H9 (cell line): ENCODE results near the gene CDC14A. TPM values are rescaled to one million over a fixed set of nuclear protein-coding genes. Genes with fewer than 3 reads are reported as not detected.

Source experiments
- DNase-seq: peaks from one replicate; pipeline ENCODE4 v3.0.0-alpha.2; 2017
- H2AFZ ChIP-seq: one replicate; pipeline ENCODE4 v1.6.1; 2013; ENCODE audit warnings: mild to moderate bottlenecking, low read length, control low read depth, moderate library complexity
- H2AK5ac ChIP-seq: 2 replicates; pipeline ENCODE4 v1.6.1; 2013; ENCODE audit warnings: low read length, control low read depth, mixed read lengths; ENCODE audit not compliant: insufficient read length
- H2BK120ac ChIP-seq: one replicate; pipeline ENCODE4 v1.6.1; 2013; ENCODE audit warnings: low read depth, mild to moderate bottlenecking, low read length, control low read depth, inconsistent platforms; ENCODE audit not compliant: poor library complexity, severe bottlenecking
- H2BK12ac ChIP-seq: 2 replicates; pipeline ENCODE4 v1.6.1; 2013; ENCODE audit warnings: low read length, control low read depth, mixed read lengths, low read depth; ENCODE audit not compliant: insufficient read length
- H2BK15ac ChIP-seq: 2 replicates; pipeline ENCODE4 v1.6.1; 2013; ENCODE audit warnings: low read depth, low read length, control low read depth
- H2BK20ac ChIP-seq: one replicate; pipeline ENCODE4 v1.6.1; 2013; ENCODE audit warnings: low read depth, mild to moderate bottlenecking, low read length, control low read depth, inconsistent platforms; ENCODE audit not compliant: poor library complexity, severe bottlenecking
- H2BK5ac ChIP-seq: 2 replicates; pipeline ENCODE4 v1.6.1; 2013; ENCODE audit warnings: low read length, control low read depth, mixed read lengths; ENCODE audit not compliant: insufficient read length
- H3K14ac ChIP-seq: 2 replicates; pipeline ENCODE4 v1.6.1; 2013; ENCODE audit warnings: low read length, control low read depth; ENCODE audit not compliant: insufficient read depth
- H3K18ac ChIP-seq: 2 replicates; pipeline ENCODE4 v1.6.1; 2013; ENCODE audit warnings: low read depth, mild to moderate bottlenecking, mixed read lengths, low read length, control low read depth; ENCODE audit not compliant: insufficient read length
- H3K23ac ChIP-seq: 2 replicates; pipeline ENCODE4 v1.6.1; 2013; ENCODE audit warnings: low read length, control low read depth, mixed read lengths, low read depth; ENCODE audit not compliant: insufficient read length
- H3K23me2 ChIP-seq: 2 replicates; pipeline ENCODE4 v1.6.1; 2013; ENCODE audit warnings: low read depth, mild to moderate bottlenecking, mixed read lengths, low read length, control low read depth; ENCODE audit not compliant: insufficient read length, poor library complexity, severe bottlenecking
- H3K27ac ChIP-seq: 2 replicates; pipeline ENCODE4 v1.5.1; 2013; ENCODE audit warnings: low read length, control low read depth, mixed read lengths, low read depth; ENCODE audit not compliant: insufficient read length
- H3K27me3 ChIP-seq: 2 replicates; pipeline ENCODE4 v1.6.1; 2013; ENCODE audit warnings: low read length, control low read depth, inconsistent platforms; ENCODE audit not compliant: insufficient read depth
- H3K4ac ChIP-seq: 2 replicates; pipeline ENCODE4 v1.6.1; 2013; ENCODE audit warnings: low read depth, mild to moderate bottlenecking, control low read depth, inconsistent platforms, low read length, moderate library complexity
- H3K4me1 ChIP-seq: 2 replicates; pipeline ENCODE4 v1.6.1; 2013; ENCODE audit warnings: low read length, control low read depth, inconsistent platforms; ENCODE audit not compliant: insufficient read depth
- H3K4me2 ChIP-seq: 2 replicates; pipeline ENCODE4 v1.6.1; 2013; ENCODE audit warnings: low read length, control low read depth, mixed read lengths; ENCODE audit not compliant: insufficient read length, insufficient read depth
- H3K56ac ChIP-seq: 2 replicates; pipeline ENCODE4 v1.6.1; 2013; ENCODE audit warnings: low read depth, mild to moderate bottlenecking, mixed read lengths, low read length, control low read depth; ENCODE audit not compliant: insufficient read length
- H3K79me1 ChIP-seq: 2 replicates; pipeline ENCODE4 v1.6.1; 2013; ENCODE audit warnings: low read depth, mild to moderate bottlenecking, moderate library complexity, low read length, control low read depth, inconsistent platforms; ENCODE audit not compliant: insufficient read depth, poor library complexity, severe bottlenecking
- H3K79me2 ChIP-seq: 2 replicates; pipeline ENCODE4 v1.6.1; 2013; ENCODE audit warnings: low read length, control low read depth, inconsistent platforms; ENCODE audit not compliant: insufficient read depth
- H3K9ac ChIP-seq: 2 replicates; pipeline ENCODE4 v1.6.1; 2013; ENCODE audit warnings: low read length, control low read depth, mixed read lengths; ENCODE audit not compliant: insufficient read length; ENCODE audit errors: extremely low read depth
- H3K9me3 ChIP-seq: one replicate; pipeline ENCODE4 v1.6.1; 2013; ENCODE audit warnings: low read depth, low read length, inconsistent platforms; ENCODE audit not compliant: control insufficient read depth
- H3T11ph ChIP-seq: one replicate; pipeline ENCODE4 v1.6.1; 2013; ENCODE audit warnings: mild to moderate bottlenecking, low read length, control low read depth, inconsistent platforms
- H4K20me1 ChIP-seq: one replicate; pipeline ENCODE4 v1.6.1; 2013; ENCODE audit not compliant: control insufficient read depth, insufficient read length, insufficient read depth
- H4K5ac ChIP-seq: 2 replicates; pipeline ENCODE4 v1.6.1; 2013; ENCODE audit warnings: low read depth, mild to moderate bottlenecking, mixed read lengths, low read length, control low read depth; ENCODE audit not compliant: insufficient read length
- H4K8ac ChIP-seq: replicated peaks from 2 replicates; pipeline ENCODE4 v1.6.1; 2013; ENCODE audit warnings: low read length, control low read depth, mixed read lengths, low read depth; ENCODE audit not compliant: insufficient read length
- H4K91ac ChIP-seq: 2 replicates; pipeline ENCODE4 v1.6.1; 2013; ENCODE audit warnings: low read depth, mild to moderate bottlenecking, moderate library complexity, mixed read lengths, low read length, control low read depth; ENCODE audit not compliant: insufficient read length
- H3K27ac Mint-ChIP-seq, 3 experiments: 2 replicates in 2 of 3; 3 replicates in 1 of 3; pipeline ENCODE4 v1.8.0; 2020 to 2021; ENCODE audit warnings: mixed read lengths in 3 of 3, mild to moderate bottlenecking in 1 of 3, moderate library complexity in 1 of 3
- H3K27me3 Mint-ChIP-seq: 2 replicates; pipeline ENCODE4 v1.8.0; 2021; ENCODE audit warnings: low read depth, mild to moderate bottlenecking, moderate library complexity, mixed read lengths
- H3K36me3 Mint-ChIP-seq, 3 experiments: 2 replicates in 2 of 3; 3 replicates in 1 of 3; pipeline ENCODE4 v1.8.0; 2020 to 2021; ENCODE audit warnings: low read depth in 3 of 3, mixed read lengths in 3 of 3; ENCODE audit not compliant: insufficient read depth in 1 of 3
- H3K4me1 Mint-ChIP-seq, 2 experiments: 2 replicates each; pipeline ENCODE4 v1.8.0; 2020; ENCODE audit warnings: mixed read lengths in 2 of 2
- H3K4me3 Mint-ChIP-seq, 2 experiments: 2 replicates in 1 of 2; 3 replicates in 1 of 2; pipeline ENCODE4 v1.8.0; 2020 to 2021; ENCODE audit warnings: mild to moderate bottlenecking in 2 of 2, mixed read lengths in 2 of 2, moderate library complexity in 1 of 2
- H3K9me3 Mint-ChIP-seq, 2 experiments: 2 replicates in 1 of 2; 3 replicates in 1 of 2; pipeline ENCODE4 v1.8.0; 2020; ENCODE audit warnings: mild to moderate bottlenecking in 2 of 2, mixed read lengths in 2 of 2, moderate library complexity in 1 of 2
- CTCF ChIP-seq: fragments of 200-600 bp; sonication (generic); conservative IDR thresholded peaks from 3 replicates; pipeline ENCODE4 v1.8.0; 2021; ENCODE audit warnings: antibody characterized with exemption, mild to moderate bottlenecking
- WGBS: extraction: QIAGEN DNeasy Blood & Tissue Kit; methylation state at CpG from one replicate; pipeline ENCODE4 v1.1.7; 2013; ENCODE audit warnings: missing lambda C conversion rate, low lambda C conversion rate, mixed read lengths; ENCODE audit not compliant: insufficient read length; ENCODE audit errors: extremely low coverage; 5-methylcytosine and 5-hydroxymethylcytosine counted together
- total RNA-seq: library from RNA; stranded (reverse); gene quantifications from 2 replicates; pipeline ENCODE4 v1.2.1, GENCODE V29; 2021

The CDC14A gene
- total RNA-seq, 1 experiment from 2014 or later, result 8.9 TPM

GRCh38 chr1:100482748-100483147 is 130.4 kb downstream of the CDC14A start:
- Mint-ChIP-seq H3K9me3 (no peaks in the 10 kb centered on the region; a peak in 1 of 5 replicates), H3K27me3 (no peaks in the 10 kb centered on the region), H3K4me1 (peaks cover 8 to 9% of the 10 kb centered on the region in 2 experiments; a peak in 3 of 4 replicates), H3K27ac (no peak overlapping the region), H3K36me3 (peaks cover 0 to 4% (median 3%) of the 10 kb centered on the region in 3 experiments; a peak in 5 of 7 replicates), H3K4me3 (no peak overlapping the region)
- H2AK5ac ChIP-seq, result no peak overlapping the region
- H4K8ac ChIP-seq, result no peak overlapping the region
- H3K79me2 ChIP-seq, result no peaks in the 10 kb centered on the region
- no peak overlapping the region for H2BK15ac ChIP-seq
- no peaks in the 10 kb centered on the region for H4K20me1 ChIP-seq
- no peak overlapping the region for H2BK12ac ChIP-seq
- no peak overlapping the region for H3T11ph ChIP-seq
- H3K9me3 ChIP-seq, result no peaks in the 10 kb centered on the region
- no peak overlapping the region for H4K91ac ChIP-seq
- no peak overlapping the region for H2BK5ac ChIP-seq
- no peak overlapping the region for H3K4me2 ChIP-seq
- H3K79me1 ChIP-seq, result no peaks in the 10 kb centered on the region
- no peak overlapping the region for H3K23ac ChIP-seq
- H3K4me1 ChIP-seq, result no peaks in the 10 kb centered on the region; the same call in 1 of the 2 replicates
- H4K5ac ChIP-seq, result no peak overlapping the region
- H3K18ac ChIP-seq, result no peak overlapping the region
- H3K27me3 ChIP-seq, result no peaks in the 10 kb centered on the region
- WGBS, result no CpG with 5 or more reads among the region's 5 CpGs
- no peak overlapping the region for H3K4ac ChIP-seq
- H2BK20ac ChIP-seq, result no peak overlapping the region
- H3K14ac ChIP-seq, result no peak overlapping the region
- no peak overlapping the region for H3K27ac ChIP-seq
- no peak overlapping the region for H2AFZ ChIP-seq
- H2BK120ac ChIP-seq, result no peak overlapping the region
- H3K56ac ChIP-seq, result no peak overlapping the region
- H3K23me2 ChIP-seq, result no peaks in the 10 kb centered on the region
- no peak for TF ChIP-seq CTCF
- DNase-seq, result no peak
- no peak overlapping the region for H3K9ac ChIP-seq
